GM18867 (cell line): Measurements from ENCODE around the gene RAD51.

Source experiments
- ATAC-seq: cut with Tn5 transposase; IDR thresholded peaks from one replicate; pipeline ENCODE4 v1.9.1; 2021; ENCODE audit warnings: mild to moderate bottlenecking, moderate library complexity; ENCODE audit not compliant: unreplicated experiment

The RAD51 gene

GRCh38 chr15:40776537-40777141 lies 81.7 kb downstream of the RAD51 start:
- ATAC-seq, result no peak
